IMR-90 (cell line): ENCODE measurements around the gene COQ10A. TPM values are rescaled to one million over a fixed set of nuclear protein-coding genes. Genes with fewer than 3 reads are reported as not detected.

Source experiments
- ATAC-seq: fragments of 200-7000 bp; cut with Tn5 transposase; 2 replicates; pipeline ENCODE4 v1.9.1; 2020; ENCODE audit warnings: low read depth, mild to moderate bottlenecking, moderate library complexity
- BruUV-seq: library from RNA; stranded (reverse); fragments of 400-500 nt; replicated peaks from 2 replicates; lab custom pipeline; 2021; lab: Mats Ljungman, UMichigan
- CTCF ChIA-PET: fragments of 300-600 bp; formaldehyde crosslinking; extraction: SDS; loops from one replicate; lab custom pipeline; 2021; ENCODE audit warnings: antibody characterized with exemption; lab: Yijun Ruan, JAX
- POLR2A ChIA-PET: fragments of 300-600 bp; sonication (Branson Sonifier 250); formaldehyde crosslinking; loops from one replicate; lab custom pipeline; 2022; ENCODE audit warnings: antibody characterized with exemption; ENCODE audit not compliant: unreplicated experiment; lab: Charles Lee
- DNase-seq: peaks from one replicate; pipeline ENCODE4 v3.0.0; 2013
- H2AFZ ChIP-seq: replicated peaks from 2 replicates; pipeline ENCODE3; 2013; ENCODE audit warnings: low read length, mild to moderate bottlenecking; ENCODE audit not compliant: poor library complexity
- H2AK5ac ChIP-seq: 2 replicates; pipeline ENCODE4 v1.6.1; 2013; ENCODE audit warnings: low read depth, low read length, inconsistent platforms
- H2AK9ac ChIP-seq: replicated peaks from 2 replicates; pipeline ENCODE3; 2013; ENCODE audit warnings: mild to moderate bottlenecking, low read depth, low read length, moderate library complexity; ENCODE audit not compliant: poor library complexity
- H2BK120ac ChIP-seq: 2 replicates; pipeline ENCODE4 v1.6.1; 2013; ENCODE audit warnings: low read depth, low read length, inconsistent platforms
- H2BK15ac ChIP-seq: 3 replicates; pipeline ENCODE4 v1.6.1; 2013; ENCODE audit warnings: low read depth, low read length, inconsistent platforms
- H2BK20ac ChIP-seq: 2 replicates; pipeline ENCODE4 v1.6.1; 2013; ENCODE audit warnings: low read depth, mild to moderate bottlenecking, inconsistent platforms, low read length, moderate library complexity
- H2BK5ac ChIP-seq: 2 replicates; pipeline ENCODE4 v1.6.1; 2013; ENCODE audit warnings: mild to moderate bottlenecking, low read depth, low read length, inconsistent platforms; ENCODE audit not compliant: poor library complexity, severe bottlenecking
- H3K14ac ChIP-seq: replicated peaks from 2 replicates; pipeline ENCODE4 v1.6.1; 2013; ENCODE audit warnings: low read depth, low read length, inconsistent platforms
- H3K18ac ChIP-seq: 2 replicates; pipeline ENCODE4 v1.6.1; 2013; ENCODE audit warnings: low read depth, low read length, control low read depth
- H3K23ac ChIP-seq: 2 replicates; pipeline ENCODE4 v1.6.1; 2013; ENCODE audit warnings: low read depth, low read length, inconsistent platforms
- H3K27ac ChIP-seq: 2 replicates; pipeline ENCODE4 v1.5.1; 2013; ENCODE audit warnings: mild to moderate bottlenecking, control low read depth, low read length; ENCODE audit not compliant: insufficient read depth
- H3K27me3 ChIP-seq: 2 replicates; pipeline ENCODE4 v1.6.1; 2013; ENCODE audit warnings: low read length; ENCODE audit not compliant: control insufficient read depth, insufficient read depth
- H3K36me3 ChIP-seq: 2 replicates; pipeline ENCODE4 v1.6.1; 2013; ENCODE audit warnings: low read length, mixed read lengths; ENCODE audit not compliant: control insufficient read depth, insufficient read depth
- H3K4ac ChIP-seq: 2 replicates; pipeline ENCODE4 v1.6.1; 2013; ENCODE audit warnings: low read depth, low read length, inconsistent platforms
- H3K4me1 ChIP-seq: 2 replicates; pipeline ENCODE4 v1.6.1; 2013; ENCODE audit warnings: low read length, mixed read lengths; ENCODE audit not compliant: control insufficient read depth, insufficient read depth
- H3K4me2 ChIP-seq: 2 replicates; pipeline ENCODE4 v1.6.1; 2013; ENCODE audit warnings: low read depth, mild to moderate bottlenecking, control low read depth, low read length, moderate library complexity
- H3K4me3 ChIP-seq: 2 replicates; pipeline ENCODE4 v1.5.1; 2013; ENCODE audit warnings: low read depth, mild to moderate bottlenecking, control low read depth, low read length, moderate library complexity; ENCODE audit not compliant: insufficient read depth
- H3K56ac ChIP-seq: 2 replicates; pipeline ENCODE4 v1.6.1; 2013; ENCODE audit warnings: low read length, inconsistent platforms; ENCODE audit not compliant: insufficient read depth; ENCODE audit errors: extremely low read depth
- H3K79me1 ChIP-seq, 2 experiments: 2 replicates each; pipeline ENCODE4 v1.6.1; 2013; ENCODE audit warnings: low read length in 2 of 2, inconsistent platforms in 1 of 2, low read depth in 1 of 2
- H3K9ac ChIP-seq: 2 replicates; pipeline ENCODE4 v1.6.1; 2013; ENCODE audit warnings: low read depth, low read length, control low read depth
- H3K9me1 ChIP-seq: 2 replicates; pipeline ENCODE4 v1.6.1; 2013; ENCODE audit warnings: low read length, inconsistent platforms; ENCODE audit not compliant: insufficient read depth
- H3K9me3 ChIP-seq: 2 replicates; pipeline ENCODE4 v1.6.1; 2013; ENCODE audit warnings: low read length; ENCODE audit not compliant: control insufficient read depth, insufficient read depth
- H4K20me1 ChIP-seq: 2 replicates; pipeline ENCODE4 v1.6.1; 2013; ENCODE audit warnings: low read length, inconsistent platforms; ENCODE audit not compliant: insufficient read depth
- H4K5ac ChIP-seq: 2 replicates; pipeline ENCODE4 v1.6.1; 2013; ENCODE audit warnings: mild to moderate bottlenecking, low read depth, low read length, control low read depth
- H4K8ac ChIP-seq, 2 experiments: 2 replicates each; pipeline ENCODE4 v1.6.1; 2013; ENCODE audit warnings: low read depth in 2 of 2, low read length in 2 of 2, control low read depth in 1 of 2, inconsistent platforms in 1 of 2
- H4K91ac ChIP-seq: 2 replicates; pipeline ENCODE4 v1.6.1; 2013; ENCODE audit warnings: low read depth, low read length, inconsistent platforms; ENCODE audit not compliant: insufficient read depth
- CTCF ChIP-seq: conservative IDR thresholded peaks from 2 replicates; pipeline ENCODE4 v1.5.1; 2012; ENCODE audit warnings: mild to moderate bottlenecking, low read depth, low read length, improper control_type of control experiment
- ELK1 ChIP-seq: fragments of 150-350 bp; IDR thresholded peaks from 2 replicates; pipeline ENCODE4 v1.6.1; 2016; ENCODE audit warnings: low read depth, mild to moderate bottlenecking, low read length, moderate library complexity, borderline replicate concordance
- WGBS, 2 experiments: methylation state at CpG; one replicate each; pipeline versions ENCODE4 v1.1.5 to v1.1.7; 2013; ENCODE audit warnings: missing lambda C conversion rate in 2 of 2; ENCODE audit not compliant: insufficient read length in 1 of 2; ENCODE audit errors: extremely low coverage in 2 of 2; 5-methylcytosine and 5-hydroxymethylcytosine counted together
- dilution Hi-C: fragments of 300-500 bp; cut with HindIII; formaldehyde crosslinking; loops from one replicate; pipeline ENCODE4 v1.14.3; 2018; ENCODE audit warnings: low sequenced_read_pairs; ENCODE audit not compliant: unreplicated experiment
- in situ Hi-C: fragments of 300-500 bp; cut with MboI; formaldehyde crosslinking; loops from 3 replicates; pipeline ENCODE4 v1.14.3; 2019; ENCODE audit warnings: low sequenced_read_pairs, inconsistent platforms, mixed read lengths
- intact Hi-C: fragments of 100-400 bp; cut with micrococcal nuclease; formaldehyde crosslinking; loops from 2 replicates; pipeline ENCODE4 v1.10.0; 2022
- polyA plus RNA-seq, 3 experiments: library from polyadenylated mRNA; depleted of rRNA; stranded (reverse); fragments of >200 nt; gene quantifications; 2 replicates each; pipeline ENCODE4 v1.2.3, GENCODE V29; 2012; ENCODE audit warnings: low replicate concordance in 1 of 3
- total RNA-seq: library from RNA; depleted of rRNA; stranded (reverse); fragments of >200 nt; gene quantifications from 2 replicates; pipeline ENCODE4 v1.2.3, GENCODE V29; 2012

Gene COQ10A
- total and polyA plus RNA-seq, 2 of the 4 experiments (the other 2 are of a cell fraction) = 4.7 to 10.8 TPM

GRCh38 chr12:56231184-56231582 is 35.6 kb upstream of the COQ10A start:
- H3K9me3 ChIP-seq = no peaks in the 10 kb centered on the region

More at GRCh38 chr12:56231184-56231582, 35.6 kb upstream of the COQ10A start:
- H2BK5ac ChIP-seq = no peak overlapping the region
- H3K27me3 ChIP-seq = no peaks in the 10 kb centered on the region
- no peak overlapping the region for H3K18ac ChIP-seq
- no peak overlapping the region for H2AFZ ChIP-seq
- H3K27ac ChIP-seq = no peak overlapping the region
- TF ChIP-seq CTCF (no peak), ELK1 (no peak)
- no CpG with 5 or more reads among the region's 11 CpGs for WGBS, 2 experiments
- ChIA-PET POLR2A (interaction anchor here (0.5 to 1.1 kb wide), 2 partner anchors 9 to 111 kb away, joined by 3 to 4 read pairs; partner anchors contain the start of gene RNF41), CTCF (no interaction called here)
- peaks cover 3% of the 10 kb centered on the region; the same call in 1 of the 2 replicates for H4K20me1 ChIP-seq
- H3K4ac ChIP-seq = no peak overlapping the region
- H2BK15ac ChIP-seq = no peak overlapping the region
- ATAC-seq (no peak), DNase-seq (no peak)
- no peak overlapping the region for H3K9ac ChIP-seq
- in situ Hi-C loops (no loop called here), intact Hi-C loops (no loop called here), dilution Hi-C loops (no loop called here)
- no peak overlapping the region for H4K91ac ChIP-seq
- H4K5ac ChIP-seq = no peak overlapping the region
- H2BK20ac ChIP-seq = no peak overlapping the region
- H3K56ac ChIP-seq = no peak overlapping the region
- peaks cover 7% of the 10 kb centered on the region for H3K36me3 ChIP-seq
- no peak overlapping the region for H2BK120ac ChIP-seq
- H3K14ac ChIP-seq = no peak overlapping the region
- BruUV-seq = no TSS peak
- no peak overlapping the region for H3K4me2 ChIP-seq
- no peak overlapping the region for H3K4me3 ChIP-seq
- peaks cover 0 to 2% of the 10 kb centered on the region in 2 experiments; a peak in 1 of 4 replicates for H3K79me1 ChIP-seq
- no peak overlapping the region for H3K23ac ChIP-seq
- H3K9me1 ChIP-seq = 0 out of 2 replicates have a peak, but pooled peaks cover 3% of the 10 kb centered on the region
- no peaks in the 10 kb centered on the region for H3K4me1 ChIP-seq
- H2AK9ac ChIP-seq = no peak overlapping the region
- no peak overlapping the region for H2AK5ac ChIP-seq
- no peak overlapping the region for H4K8ac ChIP-seq
